ENCODE results near the gene GPR139.

The GPR139 gene

DNA sequence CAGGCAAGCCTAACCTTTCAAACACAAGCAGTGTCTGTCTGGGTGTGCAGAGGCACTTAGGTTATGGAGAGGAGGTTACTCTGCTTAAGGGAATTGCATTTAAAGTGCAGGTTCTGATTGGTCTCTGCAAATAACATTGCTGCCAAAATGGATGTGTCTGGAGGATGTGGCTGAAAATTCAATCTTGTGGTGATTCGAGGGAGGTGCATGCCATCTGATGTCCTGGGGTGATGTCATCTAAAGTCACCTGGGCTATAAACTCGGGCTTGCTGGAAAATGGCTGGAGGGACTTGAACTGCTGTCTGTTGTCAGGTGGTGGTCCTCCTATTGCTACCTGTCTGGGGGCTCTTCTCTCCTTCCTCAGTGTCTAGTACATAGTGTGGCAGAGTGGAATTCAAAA lies 28.3 kb upstream of the GPR139 start:
- DNase-seq (ENCODE audit: low read depth): no peak
- TF ChIP-seq, protein P1, sequence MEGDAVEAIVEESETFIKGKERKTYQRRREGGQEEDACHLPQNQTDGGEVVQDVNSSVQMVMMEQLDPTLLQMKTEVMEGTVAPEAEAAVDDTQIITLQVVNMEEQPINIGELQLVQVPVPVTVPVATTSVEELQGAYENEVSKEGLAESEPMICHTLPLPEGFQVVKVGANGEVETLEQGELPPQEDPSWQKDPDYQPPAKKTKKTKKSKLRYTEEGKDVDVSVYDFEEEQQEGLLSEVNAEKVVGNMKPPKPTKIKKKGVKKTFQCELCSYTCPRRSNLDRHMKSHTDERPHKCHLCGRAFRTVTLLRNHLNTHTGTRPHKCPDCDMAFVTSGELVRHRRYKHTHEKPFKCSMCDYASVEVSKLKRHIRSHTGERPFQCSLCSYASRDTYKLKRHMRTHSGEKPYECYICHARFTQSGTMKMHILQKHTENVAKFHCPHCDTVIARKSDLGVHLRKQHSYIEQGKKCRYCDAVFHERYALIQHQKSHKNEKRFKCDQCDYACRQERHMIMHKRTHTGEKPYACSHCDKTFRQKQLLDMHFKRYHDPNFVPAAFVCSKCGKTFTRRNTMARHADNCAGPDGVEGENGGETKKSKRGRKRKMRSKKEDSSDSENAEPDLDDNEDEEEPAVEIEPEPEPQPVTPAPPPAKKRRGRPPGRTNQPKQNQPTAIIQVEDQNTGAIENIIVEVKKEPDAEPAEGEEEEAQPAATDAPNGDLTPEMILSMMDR (conservative IDR thresholded peaks at IDR 0.05; ENCODE audit: low read length): no peak
- no peak overlapping the region for H3K4me3 ChIP-seq (ENCODE audit: low read length)

DNA sequence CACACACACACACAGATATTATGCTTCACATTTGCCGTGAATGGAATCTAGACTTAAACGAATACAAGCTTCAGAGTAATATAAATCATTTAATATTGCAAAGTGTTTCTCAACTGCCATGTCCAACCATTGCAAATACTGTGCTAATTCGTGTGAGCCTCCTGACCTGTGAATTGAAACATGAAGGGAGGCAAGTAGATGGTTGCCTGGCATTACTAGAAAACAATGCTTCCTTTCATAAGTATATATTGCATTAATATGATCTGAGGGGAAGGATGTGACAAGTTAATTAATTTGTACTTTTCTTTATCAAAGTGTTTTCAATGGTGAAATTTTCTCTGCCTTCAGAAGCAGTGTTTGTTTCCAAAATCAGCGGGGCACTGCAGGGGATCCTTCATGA lies 25.7 kb upstream of the GPR139 start:
- no peak overlapping the region for H3K4me3 ChIP-seq (ENCODE audit: low read length)
- TF ChIP-seq, protein P1 (conservative IDR thresholded peaks at IDR 0.05; ENCODE audit: low read length): no peak
- no peak for DNase-seq (ENCODE audit: low read depth)

DNA sequence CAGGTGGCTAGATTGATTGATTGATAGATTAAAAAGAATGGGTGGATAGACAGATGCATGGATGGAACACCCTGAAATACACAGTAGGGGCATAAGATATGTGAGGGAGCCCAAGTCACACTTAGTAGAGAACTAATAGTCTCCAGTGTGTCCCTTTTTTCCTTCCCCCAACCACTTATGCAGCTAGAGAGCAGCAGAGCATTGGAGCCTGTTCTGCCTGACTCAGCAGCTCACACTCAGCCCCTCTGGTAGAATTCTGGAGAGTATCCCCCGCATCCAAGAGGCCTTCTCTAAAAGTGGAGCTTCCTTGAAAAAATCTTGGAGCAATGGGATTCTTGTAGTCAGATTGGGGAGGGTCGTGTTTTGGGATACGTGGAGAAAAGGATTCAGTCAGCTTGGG lies 20.5 kb upstream of the GPR139 start:
- no peak for DNase-seq (ENCODE audit: low read depth)
- H3K4me3 ChIP-seq (ENCODE audit: low read length): no peak overlapping the region
- TF ChIP-seq, protein P1 (conservative IDR thresholded peaks at IDR 0.05; ENCODE audit: low read length): no peak

DNA sequence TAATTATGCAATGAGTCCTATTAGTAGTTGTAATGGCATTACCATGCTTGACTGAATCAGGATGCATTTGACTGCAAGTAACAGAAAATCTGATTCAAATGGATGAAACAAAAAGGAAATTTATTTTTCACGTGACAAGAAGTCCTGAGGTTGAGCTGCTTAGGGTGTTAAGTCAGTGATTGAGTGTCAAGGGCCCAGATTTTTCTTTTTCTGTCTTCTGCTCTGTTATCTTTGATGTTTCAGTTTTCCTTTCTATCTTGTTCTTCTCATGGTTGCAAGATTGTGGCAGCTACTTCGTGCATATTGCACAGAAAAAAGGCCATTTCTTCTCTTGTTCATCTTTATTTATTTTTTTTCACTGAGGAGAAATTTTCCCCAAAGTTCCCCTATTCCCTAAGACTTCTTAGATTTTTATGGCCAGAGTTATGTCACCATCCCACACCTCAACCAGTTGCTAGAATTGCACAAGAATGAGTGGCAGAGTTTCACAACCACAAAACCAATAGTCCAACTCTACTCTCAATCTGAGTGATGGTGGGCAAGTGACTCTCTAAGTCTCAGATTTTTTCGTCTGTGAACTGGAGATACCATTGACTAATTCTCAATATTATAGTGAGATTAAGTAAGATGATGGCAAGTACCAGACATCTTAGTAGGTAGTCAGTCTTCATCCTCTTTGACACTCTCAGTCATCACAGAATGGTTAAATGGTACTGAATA lies 15.7 kb upstream of the GPR139 start:
- no peak for DNase-seq (ENCODE audit: low read depth)
- TF ChIP-seq, protein P1 (conservative IDR thresholded peaks at IDR 0.05; ENCODE audit: low read length): no peak
- H3K4me3 ChIP-seq (ENCODE audit: low read length): no peak overlapping the region

DNA sequence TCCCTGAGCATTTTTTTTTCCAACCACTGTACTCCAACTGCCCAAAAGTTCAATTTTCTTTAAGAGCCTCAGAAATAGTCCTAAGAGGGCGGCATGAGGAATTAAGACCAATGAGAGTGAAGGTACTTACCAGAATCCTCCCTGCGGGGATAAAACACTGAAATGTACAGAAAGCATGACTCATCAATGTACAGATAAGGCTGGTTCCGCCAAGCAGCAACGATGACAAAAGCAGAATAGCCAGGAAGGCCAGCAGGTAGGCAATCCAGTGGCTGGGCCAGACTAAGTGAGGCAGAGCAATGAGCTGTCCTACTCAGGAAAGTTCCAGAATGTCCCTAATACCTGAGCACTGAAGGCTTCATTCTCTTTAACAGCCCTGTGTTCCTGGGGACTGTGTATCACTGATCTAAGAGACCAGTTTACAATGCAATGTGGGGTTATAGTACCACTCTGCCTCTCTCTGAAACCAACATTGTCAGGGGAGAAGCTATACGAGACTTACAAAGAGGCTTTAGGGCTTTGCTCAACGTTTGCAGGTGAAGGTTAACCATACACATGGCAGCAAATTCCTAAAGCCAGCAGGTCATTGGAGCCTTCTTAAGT lies 11.0 kb upstream of the GPR139 start:
- TF ChIP-seq, protein P1 (conservative IDR thresholded peaks at IDR 0.05; ENCODE audit: low read length): no peak
- H3K4me3 ChIP-seq (ENCODE audit: low read length): no peak overlapping the region
- DNase-seq (ENCODE audit: low read depth): no peak

DNA sequence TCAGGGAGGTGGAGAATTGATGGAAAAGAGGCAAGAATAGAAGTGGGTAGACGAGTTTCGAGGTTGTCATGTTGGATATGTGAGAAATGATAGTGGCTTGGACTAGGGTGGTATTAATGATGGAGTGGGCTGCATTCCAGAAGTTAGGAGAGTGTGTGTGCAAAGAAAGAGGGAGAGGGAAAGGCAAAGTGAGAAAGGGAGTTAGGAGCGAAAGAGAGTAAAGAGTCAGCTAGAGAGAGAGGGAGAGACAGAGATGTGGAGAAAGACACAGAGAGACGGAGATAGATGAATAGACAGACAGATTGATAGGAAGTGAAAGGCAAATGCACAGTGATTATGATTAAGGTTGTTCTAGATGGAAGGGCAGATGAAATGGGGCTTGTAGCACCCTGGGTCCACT lies 5.4 kb upstream of the GPR139 start:
- no peak overlapping the region for H3K4me3 ChIP-seq (ENCODE audit: low read length)
- TF ChIP-seq, protein P1 (conservative IDR thresholded peaks at IDR 0.05; ENCODE audit: low read length): no peak
- no peak for DNase-seq (ENCODE audit: low read depth)

DNA sequence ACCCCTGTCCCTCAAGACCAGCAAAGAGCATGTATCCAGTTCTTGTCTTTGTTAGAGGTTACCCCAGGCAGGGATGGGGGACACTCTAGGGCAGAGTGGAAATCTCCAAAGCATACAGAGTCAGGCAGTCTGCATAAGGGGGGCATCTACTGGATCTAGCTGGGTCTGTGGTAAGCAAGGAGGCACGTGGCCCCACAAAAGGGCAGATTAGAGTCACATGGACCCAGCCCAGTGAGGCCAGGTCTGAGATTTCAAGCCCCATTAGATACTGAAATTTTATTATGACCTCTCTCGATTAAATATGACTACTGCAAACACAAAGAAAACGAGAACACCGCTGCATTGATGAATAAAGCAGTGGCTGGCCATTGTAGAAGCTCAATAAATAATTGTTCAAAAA lies 1.6 kb upstream of the GPR139 start:
- no peak overlapping the region for H3K4me3 ChIP-seq (ENCODE audit: low read length)
- DNase-seq (ENCODE audit: low read depth): no peak
- TF ChIP-seq, protein P1 (conservative IDR thresholded peaks at IDR 0.05; ENCODE audit: low read length): no peak
